SK-N-MC (cell line): Measurements from ENCODE around the gene FOXP3.

Experiments used
- EZH2 ChIP-seq: fragments of 200-600 bp; sonication (generic); IDR thresholded peaks from one replicate; pipeline ENCODE4 v1.6.1; 2017; ENCODE audit warnings: antibody characterized with exemption
- FOXP2 ChIP-seq: optimal IDR thresholded peaks from 2 replicates; pipeline ENCODE3; 2011; ENCODE audit warnings: mild to moderate bottlenecking, moderate library complexity; ENCODE audit not compliant: insufficient read depth; ENCODE audit errors: extremely low read length, control extremely low read depth
- POLR2AphosphoS5 ChIP-seq: IDR thresholded peaks from 2 replicates; pipeline ENCODE4 v1.6.1; 2012; ENCODE audit warnings: mild to moderate bottlenecking, low read depth, low read length, borderline replicate concordance

DNA sequence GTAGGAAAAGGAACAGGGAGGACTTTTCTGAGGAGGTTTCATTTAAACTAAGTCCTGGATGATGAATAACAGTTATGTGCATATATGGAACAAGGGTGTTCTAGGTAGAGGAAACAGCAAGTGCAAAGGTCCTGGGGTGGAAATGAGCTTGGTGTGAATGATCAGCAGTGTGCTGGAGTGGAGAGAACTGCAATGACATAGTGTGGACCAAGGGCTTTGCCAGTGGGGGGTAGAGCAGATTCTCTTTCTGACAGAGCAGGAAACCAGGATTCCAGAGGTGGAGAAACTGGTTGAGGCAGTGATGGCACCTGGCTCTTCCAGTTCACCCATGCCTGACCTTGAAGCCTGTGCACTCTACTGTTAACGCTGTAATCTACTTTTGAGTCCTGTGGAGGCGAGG lies 6.8 kb upstream of the FOXP3 start:
- TF ChIP-seq POLR2AphosphoS5, result no peak
- TF ChIP-seq EZH2, result no peak
- TF ChIP-seq FOXP2, result no peak
